MCF 10A (cell line): Measurements from ENCODE around the gene GLRA2. TPM values are rescaled to one million over a fixed set of nuclear protein-coding genes. Genes with fewer than 3 reads are reported as not detected.

Source experiments
- BruUV-seq: library from RNA; stranded (reverse); fragments of 400-500 nt; replicated peaks from 2 replicates; lab custom pipeline; 2021; lab: Mats Ljungman, UMichigan
- CTCF ChIA-PET: fragments of 300-600 bp; sonication (Branson Sonifier 250); formaldehyde crosslinking; extraction: SDS; loops from one replicate; lab custom pipeline; 2021; ENCODE audit warnings: antibody characterized with exemption, inconsistent platforms; lab: Yijun Ruan, JAX
- POLR2A ChIA-PET: fragments of 300-600, 350-650 bp; sonication (Branson Sonifier 250); formaldehyde crosslinking; extraction: SDS; loops from one replicate; lab custom pipeline; 2020; ENCODE audit warnings: antibody characterized with exemption, inconsistent platforms; lab: Yijun Ruan, JAX
- DNase-seq: peaks from one replicate; pipeline ENCODE4 v3.0.0-alpha.2; 2018; ENCODE audit not compliant: unreplicated experiment
- H3K27ac Mint-ChIP-seq: one replicate; pipeline ENCODE4 v1.8.0; 2022; ENCODE audit warnings: mild to moderate bottlenecking, low read depth, mixed read lengths; ENCODE audit not compliant: unreplicated experiment
- H3K27me3 Mint-ChIP-seq: one replicate; pipeline ENCODE4 v1.8.0; 2022; ENCODE audit warnings: mixed read lengths; ENCODE audit not compliant: insufficient read depth, unreplicated experiment
- H3K36me3 Mint-ChIP-seq: one replicate; pipeline ENCODE4 v1.8.0; 2022; ENCODE audit warnings: mild to moderate bottlenecking, moderate library complexity, mixed read lengths; ENCODE audit not compliant: insufficient read depth, unreplicated experiment
- H3K4me1 Mint-ChIP-seq: one replicate; pipeline ENCODE4 v1.8.0; 2022; ENCODE audit warnings: mixed read lengths; ENCODE audit not compliant: insufficient read depth, unreplicated experiment
- H3K4me3 Mint-ChIP-seq: one replicate; pipeline ENCODE4 v1.8.0; 2022; ENCODE audit warnings: mild to moderate bottlenecking, moderate library complexity, mixed read lengths; ENCODE audit not compliant: unreplicated experiment
- H3K9me3 Mint-ChIP-seq: one replicate; pipeline ENCODE4 v1.8.0; 2022; ENCODE audit warnings: mixed read lengths; ENCODE audit not compliant: unreplicated experiment
- CTCF ChIP-seq: fragments of 200-600 bp; IDR thresholded peaks from one replicate; pipeline ENCODE4 v1.8.0; 2022; ENCODE audit warnings: antibody characterized with exemption, mild to moderate bottlenecking; ENCODE audit not compliant: unreplicated experiment
- intact Hi-C: fragments of 100-400 bp; cut with micrococcal nuclease; formaldehyde crosslinking; loops from 2 replicates; pipeline ENCODE4 v1.14.1; 2022
- total RNA-seq: library from RNA; stranded (reverse); gene quantifications from 2 replicates; pipeline ENCODE4 v1.2.3, GENCODE V29; 2022

The GLRA2 gene
- total RNA-seq, 1 experiment from 2014 or later: not detected

DNA sequence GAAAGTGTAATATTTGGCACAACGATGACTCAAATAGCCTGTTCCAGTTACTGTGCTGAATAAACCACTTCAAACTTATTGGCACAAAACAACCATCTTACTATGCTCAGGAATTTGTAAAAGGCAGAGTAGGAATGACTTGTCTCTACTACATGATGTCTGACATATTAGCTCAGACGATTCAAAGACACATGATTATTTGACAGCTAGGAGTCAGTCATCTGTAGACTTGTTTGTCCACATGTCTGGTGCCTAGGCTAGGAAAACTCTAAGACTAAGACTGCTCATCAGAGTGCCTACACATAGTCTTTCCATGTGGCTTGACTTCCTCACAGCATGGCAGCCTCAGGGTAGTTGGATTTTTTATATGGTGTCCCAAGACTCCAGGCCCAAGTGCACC is 189.1 kb downstream of the GLRA2 start:
- peaks cover 34% of the 10 kb centered on the region for H3K27me3 Mint-ChIP-seq
- ChIA-PET CTCF (interaction anchor here (0.6 to 1.1 kb wide), 2 partner anchors 9 to 424 kb away, joined by 3 read pairs; no protein-coding TSS in a partner anchor), POLR2A (no interaction called here)
- H3K36me3 Mint-ChIP-seq: no peaks in the 10 kb centered on the region
- no peak for TF ChIP-seq CTCF
- H3K4me3 Mint-ChIP-seq: no peak overlapping the region
- intact Hi-C loops: loop anchor here (10.0 kb wide), 1 partner anchor 426 kb away; no protein-coding TSS in a partner anchor
- no peak for DNase-seq
- no TSS peak for BruUV-seq
- no peaks in the 10 kb centered on the region for H3K9me3 Mint-ChIP-seq
- H3K4me1 Mint-ChIP-seq: no peaks in the 10 kb centered on the region
- no peak overlapping the region for H3K27ac Mint-ChIP-seq

DNA sequence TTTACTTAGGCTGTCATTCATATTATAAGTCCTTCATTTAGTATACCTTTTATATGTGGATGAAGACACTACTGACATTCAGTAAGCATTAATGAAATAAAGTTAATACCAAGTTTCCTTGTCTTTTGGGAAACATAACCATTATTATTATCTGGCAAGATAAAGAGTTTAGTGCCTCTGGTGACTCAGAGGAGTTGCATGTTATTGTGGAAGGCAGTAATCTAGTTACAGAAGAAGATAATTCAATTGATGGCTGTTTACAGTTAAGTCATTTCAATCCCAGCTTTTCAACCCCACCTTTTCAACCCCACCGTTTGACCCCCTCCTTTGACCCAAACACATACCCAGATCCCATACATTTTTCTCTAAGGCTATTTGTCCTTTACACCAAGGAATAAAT is 199.7 kb downstream of the GLRA2 start:
- Mint-ChIP-seq H3K4me1 (no peaks in the 10 kb centered on the region), H3K4me3 (no peak overlapping the region), H3K9me3 (no peaks in the 10 kb centered on the region), H3K27ac (no peak overlapping the region), H3K27me3 (no peaks in the 10 kb centered on the region), H3K36me3 (no peaks in the 10 kb centered on the region)
- ChIA-PET POLR2A (no interaction called here), CTCF (no interaction called here)
- intact Hi-C loops: no loop called here
- DNase-seq: no peak
- no peak for TF ChIP-seq CTCF
- BruUV-seq: no TSS peak

DNA sequence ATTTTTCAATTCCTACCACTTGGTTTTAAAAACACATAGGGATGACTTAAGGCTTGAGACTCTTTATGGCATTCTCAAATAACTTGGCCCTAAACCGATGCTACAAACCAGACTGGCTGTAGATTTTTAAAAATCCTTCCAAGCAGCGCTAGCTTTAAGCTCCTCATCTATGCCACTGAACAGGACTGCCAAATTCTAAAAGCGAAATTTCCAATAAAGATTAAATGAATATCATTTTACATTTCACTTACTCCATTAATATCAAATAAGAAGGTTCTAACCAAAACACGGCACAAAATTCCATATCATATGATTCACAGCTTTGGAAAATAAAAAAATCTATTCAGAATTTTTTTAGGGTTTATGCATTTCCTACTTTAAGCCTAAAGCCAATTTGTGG is 209.3 kb downstream of the GLRA2 start:
- Mint-ChIP-seq H3K27ac (no peak overlapping the region), H3K36me3 (no peaks in the 10 kb centered on the region), H3K9me3 (peaks cover 7% of the 10 kb centered on the region), H3K4me1 (no peaks in the 10 kb centered on the region), H3K27me3 (peaks cover 9% of the 10 kb centered on the region), H3K4me3 (no peak overlapping the region)
- no peak for TF ChIP-seq CTCF
- ChIA-PET CTCF (no interaction called here), POLR2A (interaction anchor here (0.6 kb wide), 1 partner anchor 623 kb away, joined by 3 read pairs; no protein-coding TSS in a partner anchor)
- intact Hi-C loops: no loop called here
- BruUV-seq: no TSS peak
- no peak for DNase-seq

GRCh38 chrX:14753441-14753840 is 224.1 kb downstream of the GLRA2 start:
- no peak overlapping the region for H3K27ac Mint-ChIP-seq
- DNase-seq: no peak
- no peaks in the 10 kb centered on the region for H3K36me3 Mint-ChIP-seq
- no peaks in the 10 kb centered on the region for H3K4me1 Mint-ChIP-seq
- H3K27me3 Mint-ChIP-seq: peaks cover 16% of the 10 kb centered on the region
- H3K9me3 Mint-ChIP-seq: no peaks in the 10 kb centered on the region
- H3K4me3 Mint-ChIP-seq: no peak overlapping the region
- intact Hi-C loops: no loop called here
- ChIA-PET POLR2A (no interaction called here), CTCF (interaction anchor here (0.6 kb wide), 1 partner anchor 703 kb away, joined by 3 read pairs; no protein-coding TSS in a partner anchor)
- no peak for TF ChIP-seq CTCF
- BruUV-seq: no TSS peak
